ENCODE measurements around the gene TSPEAR.

DNA sequence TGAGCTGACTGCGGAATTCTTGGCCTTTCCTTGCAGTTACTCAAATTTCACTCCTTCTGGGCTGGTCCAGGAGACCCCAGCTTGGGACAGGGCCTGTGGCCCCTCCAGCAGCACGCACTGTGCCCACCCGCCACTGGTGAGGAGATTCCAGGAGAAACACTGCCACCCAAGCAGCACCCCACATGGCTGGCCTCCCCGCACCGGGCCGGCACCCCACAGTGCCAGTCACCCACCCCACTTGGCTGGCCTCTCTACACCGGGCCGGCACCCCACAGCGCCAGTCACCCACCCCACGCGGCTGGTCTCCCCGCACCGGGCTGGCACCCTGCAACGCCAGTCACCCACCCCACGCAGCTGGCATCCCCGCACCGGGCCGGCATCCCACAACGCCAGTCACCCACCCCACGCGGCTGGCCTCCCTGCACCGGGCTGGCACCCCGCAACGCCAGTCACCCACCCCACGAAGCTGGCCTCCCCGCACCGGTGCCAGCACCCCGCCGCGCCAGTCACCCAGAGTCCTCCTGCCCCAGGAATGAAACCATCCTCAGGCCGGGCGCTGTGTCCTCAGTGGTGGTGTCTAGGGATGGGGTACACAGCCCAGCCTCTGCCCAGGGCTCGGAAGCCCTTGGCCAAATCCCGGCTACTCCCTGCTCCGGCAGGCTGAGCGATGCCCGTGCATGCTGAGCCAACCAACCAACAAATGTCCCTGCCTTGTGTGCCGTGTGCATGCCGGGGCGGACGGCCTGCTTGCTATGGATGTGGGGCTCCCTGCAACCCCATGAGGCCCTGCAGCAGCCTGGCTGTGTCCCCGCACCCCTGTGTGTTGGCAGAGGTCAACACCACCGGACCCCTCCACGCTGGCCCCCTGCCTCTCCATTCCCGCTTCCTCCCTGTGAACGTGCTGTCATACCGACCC is 38.6 kb upstream of the TSPEAR start:
- TF ChIP-seq, protein P1, sequence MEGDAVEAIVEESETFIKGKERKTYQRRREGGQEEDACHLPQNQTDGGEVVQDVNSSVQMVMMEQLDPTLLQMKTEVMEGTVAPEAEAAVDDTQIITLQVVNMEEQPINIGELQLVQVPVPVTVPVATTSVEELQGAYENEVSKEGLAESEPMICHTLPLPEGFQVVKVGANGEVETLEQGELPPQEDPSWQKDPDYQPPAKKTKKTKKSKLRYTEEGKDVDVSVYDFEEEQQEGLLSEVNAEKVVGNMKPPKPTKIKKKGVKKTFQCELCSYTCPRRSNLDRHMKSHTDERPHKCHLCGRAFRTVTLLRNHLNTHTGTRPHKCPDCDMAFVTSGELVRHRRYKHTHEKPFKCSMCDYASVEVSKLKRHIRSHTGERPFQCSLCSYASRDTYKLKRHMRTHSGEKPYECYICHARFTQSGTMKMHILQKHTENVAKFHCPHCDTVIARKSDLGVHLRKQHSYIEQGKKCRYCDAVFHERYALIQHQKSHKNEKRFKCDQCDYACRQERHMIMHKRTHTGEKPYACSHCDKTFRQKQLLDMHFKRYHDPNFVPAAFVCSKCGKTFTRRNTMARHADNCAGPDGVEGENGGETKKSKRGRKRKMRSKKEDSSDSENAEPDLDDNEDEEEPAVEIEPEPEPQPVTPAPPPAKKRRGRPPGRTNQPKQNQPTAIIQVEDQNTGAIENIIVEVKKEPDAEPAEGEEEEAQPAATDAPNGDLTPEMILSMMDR (IDR thresholded peaks at IDR 0.05; ENCODE audit: low read length), result no peak
- no peak for TF ChIP-seq EZH2 (IDR thresholded peaks at IDR 0.05; ENCODE audit: borderline replicate concordance, low read length)
